Thyroid gland (tissue), 4 donors: ENCODE measurements around the gene RENBP.

Source experiments
- CTCF ChIP-seq, 6 experiments: fragments of 200-600 bp in 3 of 6; fragments of 450-650 bp in 3 of 6; sonication (generic) in 3 of 6; IDR thresholded peaks; one replicate each; pipeline ENCODE4 v1.5.1; 2016 to 2019; ENCODE audit warnings: antibody characterized with exemption in 6 of 6, mild to moderate bottlenecking in 2 of 6, inconsistent platforms in 1 of 6, moderate library complexity in 1 of 6
- POLR2A ChIP-seq, 2 donors: fragments of 450-650 bp; IDR thresholded peaks; one replicate each; pipeline ENCODE4 v1.6.1; 2017; ENCODE audit warnings: antibody characterized with exemption in 2 of 2, mild to moderate bottlenecking in 2 of 2, moderate library complexity in 1 of 2

GRCh38 chrX:153945956-153946943 is 1.8 kb upstream of the RENBP start:
- TF ChIP-seq POLR2A (IDR thresholded peaks at IDR 0.05) (no peak), CTCF (IDR thresholded peaks at IDR 0.05) (no peak)
